ENCODE measurements around the gene AKR1C4.

The AKR1C4 gene

GRCh38 chr10:5155951-5156350 is 40.7 kb upstream of the AKR1C4 start:
- ChIA-PET CTCF (no interaction called here), POLR2A (no interaction called here)
- H3K27ac ChIP-seq (ENCODE audit: extremely low read depth, low read depth, low read length) = no peak overlapping the region
- H3K4me1 ChIP-seq (ENCODE audit: control insufficient read depth, insufficient read depth, low read length) = no peaks in the 10 kb centered on the region
- no peak overlapping the region for H3K4me3 ChIP-seq (ENCODE audit: low read depth, low read length)
- H3K9me3 ChIP-seq (ENCODE audit: control insufficient read depth, insufficient read depth, low read depth, low read length) = no peaks in the 10 kb centered on the region
- TF ChIP-seq KLF9 (tag by site-specific recombination; IDR thresholded peaks at IDR 0.05; ENCODE audit: low read depth) (no peak), ZNF140 (tag by site-specific recombination; IDR thresholded peaks at IDR 0.05) (no peak), ZNF398 (tag by site-specific recombination; IDR thresholded peaks at IDR 0.05) (no peak), ZNF404 (tag by site-specific recombination; IDR thresholded peaks at IDR 0.05) (no peak), ZNF175 (tag by site-specific recombination; IDR thresholded peaks at IDR 0.05) (no peak), ZNF174 (tag by site-specific recombination; IDR thresholded peaks at IDR 0.05) (no peak), EGR2 (tag by site-specific recombination; IDR thresholded peaks at IDR 0.05; ENCODE audit: low read depth) (no peak), ZNF324 (tag by site-specific recombination; IDR thresholded peaks at IDR 0.05) (no peak), TCF7L2 (IDR thresholded peaks at IDR 0.05; ENCODE audit: borderline replicate concordance, low read depth, low read length) (no peak), ZNF571 (tag by site-specific recombination; IDR thresholded peaks at IDR 0.05) (no peak), RBAK (tag by site-specific recombination; IDR thresholded peaks at IDR 0.05) (no peak), ZNF529 (tag by site-specific recombination; IDR thresholded peaks at IDR 0.05; ENCODE audit: insufficient replicate concordance) (no peak), ZIC2 (tag by site-specific recombination; IDR thresholded peaks at IDR 0.05) (no peak), GLIS1 (tag by site-specific recombination; IDR thresholded peaks at IDR 0.05) (no peak), ZNF549 (tag by site-specific recombination; IDR thresholded peaks at IDR 0.05) (no peak)
- H3K36me3 ChIP-seq (ENCODE audit: control insufficient read depth in 2 of 2, insufficient read depth in 1 of 2, low read length in 2 of 2) = no peaks in the 10 kb centered on the region

DNA sequence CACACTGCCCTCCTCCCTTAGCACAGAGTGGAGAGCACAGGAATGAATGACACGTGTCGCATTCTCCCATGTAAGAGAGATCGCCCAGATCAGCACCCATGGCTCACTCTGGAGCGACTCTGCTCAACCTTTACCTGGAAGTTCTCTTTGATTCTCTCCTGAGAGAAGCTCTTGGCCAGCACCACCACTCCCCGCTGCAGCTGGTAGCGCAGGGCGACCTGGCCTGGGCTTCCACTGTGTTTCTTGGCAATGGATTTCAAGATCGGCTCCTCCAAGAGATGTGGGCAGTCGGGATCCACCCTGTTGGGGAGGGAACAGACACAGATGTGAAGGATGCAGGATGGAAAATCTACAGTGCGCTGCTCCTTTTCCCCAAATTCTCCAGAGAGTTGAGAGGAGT is 39.1 kb upstream of the AKR1C4 start:
- no peak overlapping the region for H3K4me3 ChIP-seq (ENCODE audit: low read depth, low read length)
- no peaks in the 10 kb centered on the region for H3K36me3 ChIP-seq (ENCODE audit: control insufficient read depth in 2 of 2, insufficient read depth in 1 of 2, low read length in 2 of 2)
- ChIA-PET POLR2A (no interaction called here), CTCF (interaction anchor here (0.6 kb wide), 1 partner anchor 56 kb away, joined by 6 read pairs; no protein-coding TSS in a partner anchor)
- H3K27ac ChIP-seq (ENCODE audit: extremely low read depth, low read depth, low read length) = no peak overlapping the region
- no peak for TF ChIP-seq IKZF3 (tag by site-specific recombination; IDR thresholded peaks at IDR 0.05)
- no peak for TF ChIP-seq KLF1 (tag by site-specific recombination; IDR thresholded peaks at IDR 0.05)
- no peak for TF ChIP-seq ZNF558 (tag by site-specific recombination; IDR thresholded peaks at IDR 0.05)
- TF ChIP-seq YY2 (tag by site-specific recombination; IDR thresholded peaks at IDR 0.05) = no peak
- TF ChIP-seq ZNF211 (tag by site-specific recombination; IDR thresholded peaks at IDR 0.05; ENCODE audit: low read depth) = no peak
- no peak for TF ChIP-seq ZNF23 (tag by site-specific recombination; IDR thresholded peaks at IDR 0.05; ENCODE audit: borderline replicate concordance)
- TF ChIP-seq RBAK (tag by site-specific recombination; IDR thresholded peaks at IDR 0.05) = no peak
- H3K4me1 ChIP-seq (ENCODE audit: control insufficient read depth, insufficient read depth, low read length) = no peaks in the 10 kb centered on the region
- no peaks in the 10 kb centered on the region for H3K9me3 ChIP-seq (ENCODE audit: control insufficient read depth, insufficient read depth, low read depth, low read length)

DNA sequence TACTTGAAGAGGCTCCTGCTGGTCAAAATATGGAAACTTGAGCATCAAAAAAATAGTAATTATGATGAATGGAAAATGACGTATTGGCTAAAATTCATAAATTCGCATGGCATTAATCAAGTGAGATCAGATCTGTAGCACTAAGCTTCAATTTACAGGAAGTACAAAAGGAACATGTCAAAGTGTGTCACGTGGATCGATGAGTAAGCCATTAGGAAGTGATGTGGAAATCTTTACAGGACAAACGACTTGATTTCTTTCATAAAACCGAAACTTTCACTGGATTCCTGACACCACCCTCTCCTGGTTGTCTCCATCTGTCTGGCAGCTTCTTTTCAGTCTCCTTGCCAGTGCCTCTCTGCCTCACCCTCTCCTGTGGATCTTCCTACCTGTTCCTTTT is 37.5 kb upstream of the AKR1C4 start:
- H3K36me3 ChIP-seq (ENCODE audit: control insufficient read depth in 2 of 2, insufficient read depth in 1 of 2, low read length in 2 of 2) = no peaks in the 10 kb centered on the region
- no peaks in the 10 kb centered on the region for H3K9me3 ChIP-seq (ENCODE audit: control insufficient read depth, insufficient read depth, low read depth, low read length)
- H3K27ac ChIP-seq (ENCODE audit: extremely low read depth, low read depth, low read length) = no peak overlapping the region
- POLR2A ChIA-PET = no interaction called here
- CTCF ChIA-PET = interaction anchor here (0.6 to 0.7 kb wide), 2 partner anchors 253 to 621 kb away, joined by 3 to 4 read pairs; no protein-coding TSS in a partner anchor
- no peaks in the 10 kb centered on the region for H3K4me1 ChIP-seq (ENCODE audit: control insufficient read depth, insufficient read depth, low read length)
- H3K4me3 ChIP-seq (ENCODE audit: low read depth, low read length) = no peak overlapping the region
- TF ChIP-seq FEZF1 (tag by site-specific recombination; IDR thresholded peaks at IDR 0.05) (no peak), ZNF488 (tag by site-specific recombination; IDR thresholded peaks at IDR 0.05) (no peak), ZNF548 (tag by site-specific recombination; IDR thresholded peaks at IDR 0.05) (no peak), ZNF266 (tag by site-specific recombination; IDR thresholded peaks at IDR 0.05; ENCODE audit: low read depth) (no peak), MEIS1 (CRISPR knock-in tag; IDR thresholded peaks at IDR 0.05; ENCODE audit: borderline replicate concordance) (no peak), ZSCAN30 (tag by site-specific recombination; IDR thresholded peaks at IDR 0.05) (no peak), PRDM4 (tag by site-specific recombination; IDR thresholded peaks at IDR 0.05) (no peak)
